Esophagus squamous epithelium (tissue), 5 donors: ENCODE measurements around the gene ATPAF2. TPM values are rescaled to one million over a fixed set of nuclear protein-coding genes. Genes with fewer than 3 reads are reported as not detected.

Experiments
- DNase-seq: peaks from one replicate; lab custom pipeline; 2025; lab: John Stamatoyannopoulos, UW
- H3K27ac ChIP-seq, 4 donors: fragments of 200-600 bp; sonication (generic); one replicate each; pipeline ENCODE4 v1.5.1; 2016 to 2019; ENCODE audit warnings: mild to moderate bottlenecking in 1 of 4
- H3K27me3 ChIP-seq, 4 donors: fragments of 200-600 bp; sonication (generic); 1 replicate in 3 of 4; 2 replicates in 1 of 4; pipeline versions ENCODE4 v1.5.1 to v1.6.0; 2017 to 2021; ENCODE audit warnings: antibody characterized with exemption in 1 of 4
- H3K36me3 ChIP-seq, 3 donors: fragments of 200-600 bp; sonication (generic); one replicate each; pipeline ENCODE4 v1.5.1; 2016 to 2019
- H3K4me1 ChIP-seq, 3 donors: fragments of 200-600 bp; sonication (generic); one replicate each; pipeline ENCODE4 v1.5.1; 2017 to 2019
- H3K4me3 ChIP-seq, 4 donors: fragments of 200-600 bp; sonication (generic); 1 replicate in 3 of 4; 2 replicates in 1 of 4; pipeline ENCODE4 v1.5.1; 2016 to 2019; ENCODE audit warnings: mild to moderate bottlenecking in 2 of 4, moderate library complexity in 1 of 4
- H3K9me3 ChIP-seq, 3 donors: fragments of 200-600 bp; sonication (generic); one replicate each; pipeline ENCODE4 v1.5.1; 2016 to 2019
- CTCF ChIP-seq, 6 experiments: fragments of 450-650 bp in 4 of 6; fragments of 200-600 bp in 2 of 6; sonication (generic) in 2 of 6; IDR thresholded peaks; one replicate each; pipeline ENCODE4 v1.5.1; 2016 to 2019; ENCODE audit warnings: antibody characterized with exemption in 6 of 6, mild to moderate bottlenecking in 4 of 6, moderate library complexity in 4 of 6
- POLR2A ChIP-seq, 4 donors: fragments of 450-650 bp; IDR thresholded peaks; one replicate each; pipeline ENCODE4 v1.6.1; 2017; ENCODE audit warnings: antibody characterized with exemption in 4 of 4, mild to moderate bottlenecking in 4 of 4, moderate library complexity in 3 of 4
- WGBS, 2 donors: methylation state at CpG; one replicate each; pipeline ENCODE4 v1.1.5; 2018; 5-methylcytosine and 5-hydroxymethylcytosine counted together
- intact Hi-C: fragments of 100-400 bp; cut with DNase I; formaldehyde crosslinking; loops from one replicate; pipeline ENCODE4 v1.15.0; 2022
- total RNA-seq, 4 donors: library from RNA; depleted of rRNA; stranded (reverse); fragments of >200 nt; gene quantifications; one replicate each; pipeline ENCODE4 v1.1.0, GENCODE V29; 2016
- donor health status: DM: yes; HTN: yes; CAD: no.

Gene ATPAF2
- 10 to 100 TPM; 15.8 to 26.9 (median 20.7) TPM for total RNA-seq

- H3K4me3 ChIP-seq: peak within 1 kb of the TSS; percentile 75 to 99 (median 82)
- H3K4me1 ChIP-seq: peaks cover 17 to 54% (median 34%) of the 10 kb centered on the region in 3 donors
- H3K36me3 ChIP-seq: peaks cover 0 to 3% (median 0%) of the 10 kb centered on the region in 3 donors
- peak within 1 kb of the TSS; percentile 88 to 92 (median 90) for H3K27ac ChIP-seq
- no peaks in the 10 kb centered on the region for H3K27me3 ChIP-seq
- peak; percentile 97 for DNase-seq
- WGBS, 2 donors: 0% methylated on average over 15 of the region's 67 CpGs; no CpG with 5 or more reads in 1 of the 2 donors
- intact Hi-C loops: loop anchor here (10.0 kb wide), 1 partner anchor 224 kb away; no protein-coding TSS in a partner anchor
- no peaks in the 10 kb centered on the region for H3K9me3 ChIP-seq
- peak in 1 of 6 experiments; percentile 10 for TF ChIP-seq CTCF (IDR thresholded peaks at IDR 0.05)
- peak in 3 of 4 donors; percentile 20 to 50 (median 42) for TF ChIP-seq POLR2A (IDR thresholded peaks at IDR 0.05)
Observed at GRCh38 chr17:18038861-18039534, at the start of gene ATPAF2, which contains the start of gene GID4. Gene ATPAF2 (minus strand): TSS chr17:18039168. CDS start chr17:18039013, 155 bp downstream. Gene GID4 (plus strand): TSS chr17:18039408. CDS start chr17:18039465, 57 bp downstream.

DNA sequence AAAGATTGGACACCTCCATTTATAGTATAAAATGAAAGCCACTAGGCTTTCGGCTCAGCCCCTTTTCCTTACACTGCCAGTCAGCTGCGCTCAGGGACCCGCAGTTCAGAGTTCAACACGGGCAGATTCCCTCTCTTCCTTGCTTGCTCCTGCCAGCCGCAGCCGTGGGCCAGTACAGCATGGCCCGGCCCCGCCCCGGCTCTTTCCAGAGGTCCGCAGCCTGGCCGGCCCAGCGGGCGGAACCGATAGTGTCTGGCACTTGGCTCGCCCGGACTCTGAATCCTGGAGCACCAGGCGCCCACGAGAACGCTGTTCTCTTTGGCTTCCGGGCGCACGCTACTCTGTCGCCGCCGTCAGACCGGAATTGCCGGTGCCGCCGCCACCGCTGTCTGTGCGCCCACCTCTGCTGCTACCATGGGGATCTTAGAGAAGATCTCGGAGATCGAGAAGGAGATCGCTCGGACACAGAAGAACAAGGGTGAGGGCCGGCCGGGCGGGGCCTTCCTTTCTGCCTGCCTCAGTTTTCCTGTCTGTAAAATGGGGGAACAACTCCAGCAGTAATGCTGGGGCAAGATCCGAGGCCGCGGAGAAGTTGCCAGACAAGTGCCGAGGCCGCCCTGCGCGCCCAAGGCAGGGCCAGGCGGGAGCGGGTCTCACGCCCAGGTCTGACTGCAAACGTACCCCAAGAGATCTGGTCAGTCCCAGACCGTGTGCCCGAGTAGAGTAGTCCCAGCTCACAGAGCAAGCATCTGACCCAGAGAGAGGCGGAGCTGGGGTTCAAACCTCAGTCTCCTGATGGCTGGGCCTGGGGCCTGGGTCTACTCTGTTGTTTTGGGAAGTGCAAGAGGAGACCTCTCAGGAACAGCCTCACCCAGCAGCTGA, 48.9 kb upstream of the ATPAF2 start, which contains the start of gene DRG2:
Gene DRG2, plus strand, starts transcription at position 339 of the 882 bp plus-strand sequence. Its CDS starts 76 bp downstream, at position 415.
- intact Hi-C loops: no loop called here
- Histone ChIP-seq H3K36me3 (peaks cover 0 to 25% (median 0%) of the 10 kb centered on the region in 3 donors), H3K9me3 (no peaks in the 10 kb centered on the region), H3K4me1 (peaks cover 11 to 30% (median 15%) of the 10 kb centered on the region in 3 donors), H3K4me3 (peak within 1 kb of the TSS; percentile 75 to 93 (median 86)), H3K27me3 (no peaks in the 10 kb centered on the region), H3K27ac (peak within 1 kb of the TSS; percentile 82 to 90 (median 83))
- TF ChIP-seq POLR2A (IDR thresholded peaks at IDR 0.05) (peak in 2 of 4 donors; percentile 23 to 44), CTCF (IDR thresholded peaks at IDR 0.05) (peak in 4 of 6 experiments; percentile 5 to 61 (median 14))
- WGBS, 2 donors: 0 to 1% methylated on average over 2 to 16 of the region's 52 CpGs
- peak; percentile 63 for DNase-seq

- H3K27me3 ChIP-seq: no peaks in the 10 kb centered on the region
- intact Hi-C loops: no loop called here
- DNase-seq: no peak
Observed at GRCh38 chr17:18084256-18084655, 45.3 kb upstream of the ATPAF2 start.

DNA sequence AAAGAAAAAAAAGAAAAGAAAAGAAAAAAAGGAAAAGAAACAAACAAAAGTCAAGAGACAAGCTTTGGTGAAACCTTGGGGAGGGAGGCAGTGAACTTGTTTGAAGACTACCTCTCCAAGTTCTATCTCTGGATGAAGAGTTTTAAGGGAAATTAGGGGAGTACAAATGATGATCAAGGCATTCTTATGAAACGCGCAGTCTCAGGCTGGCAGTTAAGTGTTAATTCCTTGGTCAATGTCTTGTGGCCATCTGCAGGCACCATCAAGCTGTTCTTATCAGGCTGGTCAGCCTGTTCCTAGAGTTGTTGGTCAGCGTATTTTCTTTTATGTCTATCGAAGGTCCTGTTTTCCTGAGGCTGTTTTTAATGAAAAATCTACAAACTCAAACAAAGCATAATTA, 40.6 kb upstream of the ATPAF2 start:
- H3K27ac ChIP-seq: no peak overlapping the region
- no peaks in the 10 kb centered on the region for H3K9me3 ChIP-seq
- DNase-seq: no peak
- H3K4me1 ChIP-seq: no peaks in the 10 kb centered on the region
- WGBS, 2 donors: 67 to 71% methylated on average over 4 of the region's 4 CpGs
- H3K36me3 ChIP-seq: no peaks in the 10 kb centered on the region
- no peak overlapping the region for H3K4me3 ChIP-seq
- peaks cover 0 to 11% (median 0%) of the 10 kb centered on the region in 4 donors for H3K27me3 ChIP-seq
- intact Hi-C loops: no loop called here
- TF ChIP-seq CTCF (IDR thresholded peaks at IDR 0.05) (no peak), POLR2A (IDR thresholded peaks at IDR 0.05) (no peak)

More at GRCh38 chr17:18084256-18084655, 45.3 kb upstream of the ATPAF2 start:
- H3K4me1 ChIP-seq: peaks cover 8 to 22% (median 15%) of the 10 kb centered on the region in 3 donors
- no peak overlapping the region for H3K4me3 ChIP-seq
- H3K27ac ChIP-seq: no peak overlapping the region
- no peaks in the 10 kb centered on the region for H3K9me3 ChIP-seq
- H3K36me3 ChIP-seq: no peaks in the 10 kb centered on the region
- 79 to 88% methylated on average over 4 of the region's 4 CpGs for WGBS, 2 donors
- TF ChIP-seq POLR2A (IDR thresholded peaks at IDR 0.05) (no peak), CTCF (IDR thresholded peaks at IDR 0.05) (no peak)
